Gastrocnemius medialis (tissue), 4 donors: ENCODE measurements around the gene GPR4.

Source experiments
- POLR2A ChIP-seq, 2 donors: fragments of 450-650 bp; IDR thresholded peaks; one replicate each; pipeline ENCODE4 v1.6.1; 2017; ENCODE audit warnings: antibody characterized with exemption in 2 of 2, mild to moderate bottlenecking in 2 of 2, moderate library complexity in 2 of 2
- TF ChIP-seq, protein P1 (sequence below), 5 experiments: fragments of 450-650 bp in 3 of 5; fragments of 200-600 bp in 2 of 5; sonication (generic) in 2 of 5; IDR thresholded peaks in 4 of 5; conservative IDR thresholded peaks in 1 of 5; 1 replicate in 4 of 5; 2 replicates in 1 of 5; pipeline ENCODE4 v1.5.1; 2016 to 2019; ENCODE audit warnings: antibody characterized with exemption in 5 of 5, mild to moderate bottlenecking in 3 of 5, moderate library complexity in 3 of 5

DNA sequence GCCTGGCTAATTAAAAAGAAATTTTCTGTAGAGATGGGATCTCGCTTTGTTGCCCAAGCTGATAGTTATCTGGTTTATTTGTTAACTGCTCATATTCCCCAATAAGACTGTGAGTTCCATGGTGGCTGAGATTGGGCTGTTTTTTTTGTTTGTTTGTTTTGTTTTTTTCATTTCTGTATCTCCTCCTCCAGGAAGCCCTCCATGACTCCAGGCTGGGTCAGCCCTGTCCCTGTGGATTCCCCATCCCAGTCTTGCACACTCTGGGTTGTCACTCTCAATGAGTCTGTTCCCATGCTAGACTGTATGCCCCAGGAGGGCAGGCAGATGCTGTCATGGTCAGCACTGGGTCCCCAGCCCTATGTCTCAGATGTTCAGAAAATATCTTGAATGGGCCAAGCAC, 34.3 kb upstream of the GPR4 start:
- TF ChIP-seq, protein P1, sequence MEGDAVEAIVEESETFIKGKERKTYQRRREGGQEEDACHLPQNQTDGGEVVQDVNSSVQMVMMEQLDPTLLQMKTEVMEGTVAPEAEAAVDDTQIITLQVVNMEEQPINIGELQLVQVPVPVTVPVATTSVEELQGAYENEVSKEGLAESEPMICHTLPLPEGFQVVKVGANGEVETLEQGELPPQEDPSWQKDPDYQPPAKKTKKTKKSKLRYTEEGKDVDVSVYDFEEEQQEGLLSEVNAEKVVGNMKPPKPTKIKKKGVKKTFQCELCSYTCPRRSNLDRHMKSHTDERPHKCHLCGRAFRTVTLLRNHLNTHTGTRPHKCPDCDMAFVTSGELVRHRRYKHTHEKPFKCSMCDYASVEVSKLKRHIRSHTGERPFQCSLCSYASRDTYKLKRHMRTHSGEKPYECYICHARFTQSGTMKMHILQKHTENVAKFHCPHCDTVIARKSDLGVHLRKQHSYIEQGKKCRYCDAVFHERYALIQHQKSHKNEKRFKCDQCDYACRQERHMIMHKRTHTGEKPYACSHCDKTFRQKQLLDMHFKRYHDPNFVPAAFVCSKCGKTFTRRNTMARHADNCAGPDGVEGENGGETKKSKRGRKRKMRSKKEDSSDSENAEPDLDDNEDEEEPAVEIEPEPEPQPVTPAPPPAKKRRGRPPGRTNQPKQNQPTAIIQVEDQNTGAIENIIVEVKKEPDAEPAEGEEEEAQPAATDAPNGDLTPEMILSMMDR (IDR thresholded peaks at IDR 0.05 in 4 of 5, conservative IDR thresholded peaks at IDR 0.05 in 1 of 5), result no peak
- no peak for TF ChIP-seq POLR2A (IDR thresholded peaks at IDR 0.05)
